ENCODE measurements around the gene PAQR3. TPM values are rescaled to one million over a fixed set of nuclear protein-coding genes. Genes with fewer than 3 reads are reported as not detected.
A peak's percentile ranks its signal among the peaks of the same experiment; 100 is the strongest.

Gene PAQR3
- total and polyA plus RNA-seq, 10 of the 15 experiments (the other 5 are each of a cell fraction or from before 2014, with no cell fraction given): 2.2 to 25.4 (median 7.2) TPM

DNA sequence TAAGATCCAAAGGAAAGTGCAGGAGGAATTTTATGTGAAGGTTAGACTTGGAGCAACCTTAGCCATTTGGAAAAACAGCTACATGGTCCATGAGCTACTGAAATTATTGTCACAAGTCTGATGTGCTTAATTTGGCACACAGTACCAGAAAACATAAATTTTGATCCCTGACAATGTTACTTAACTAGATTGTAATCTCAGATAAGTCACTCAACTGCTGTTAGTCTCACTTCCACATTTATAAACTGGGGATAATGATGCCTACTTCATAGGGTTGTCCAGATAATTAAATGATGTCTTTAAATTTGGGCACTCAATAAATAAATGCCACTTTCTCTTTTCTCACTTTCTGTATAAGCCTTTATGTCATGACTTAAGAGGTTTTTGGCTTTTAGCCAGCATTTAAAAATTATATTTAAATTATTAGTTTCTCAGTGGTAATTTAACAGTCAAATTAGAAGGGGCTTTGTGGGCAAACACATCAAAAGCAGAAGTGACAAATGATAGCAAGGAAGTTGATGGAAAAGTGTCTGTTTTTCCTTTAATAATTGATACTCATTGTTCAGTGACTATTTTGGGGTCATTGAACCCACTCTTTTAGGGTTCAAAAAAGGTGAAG lies 58.3 kb downstream of the PAQR3 start:
- ChIA-PET RAD21 (ENCODE audit: unreplicated experiment) (interaction anchor here (0.6 kb wide), 1 partner anchor 429 kb away, joined by 3 read pairs; no protein-coding TSS in a partner anchor), CTCF (interaction anchor here (1.0 to 1.4 kb wide), 2 partner anchors 11 to 269 kb away, joined by 3 to 4 read pairs; no protein-coding TSS in a partner anchor), POLR2A (no interaction called here), SMC1A (ENCODE audit: uncharacterized antibody, unreplicated experiment) (interaction anchor here (0.8 to 1.2 kb wide), 3 partner anchors 17 to 219 kb away, joined by 3 read pairs; no protein-coding TSS in a partner anchor)
- Histone ChIP-seq H3K27ac (ENCODE audit: control insufficient read depth, insufficient read depth) (no peak overlapping the region), H3K4me1 (ENCODE audit: control insufficient read depth, insufficient read depth, low read length) (no peaks in the 10 kb centered on the region), H3K4me2 (ENCODE audit: control insufficient read depth, insufficient read depth) (no peak overlapping the region), H3K27me3 (replicated peaks in 1 of 2; ENCODE audit: control insufficient read depth in 2 of 2, insufficient read depth in 2 of 2, low read length in 1 of 2) (no peaks in the 10 kb centered on the region), H3K9ac (ENCODE audit: control insufficient read depth, insufficient read depth, low read length) (no peak overlapping the region), H3K4me3 (no peak overlapping the region), H2AFZ (ENCODE audit: control insufficient read depth, low read depth, low read length) (no peak overlapping the region), H3K9me3 (replicated peaks; ENCODE audit: control insufficient read depth, insufficient read depth, low read length) (no peaks in the 10 kb centered on the region), H3K79me2 (ENCODE audit: control insufficient read depth, insufficient read depth, low read length) (no peaks in the 10 kb centered on the region), H3K36me3 (ENCODE audit: control insufficient read depth in 2 of 2, insufficient read depth in 2 of 2, low read length in 1 of 2) (peaks cover 0 to 5% of the 10 kb centered on the region in 2 experiments; a peak in 2 of 4 replicates), H4K20me1 (ENCODE audit: control insufficient read depth, insufficient read depth) (no peaks in the 10 kb centered on the region)
- intact Hi-C loops (cut with micrococcal nuclease; ENCODE audit: unreplicated experiment): no loop called here
- peak; percentile 46; the same call in 1 of the 2 replicates for TF ChIP-seq MTA2 (IDR thresholded peaks at IDR 0.05; ENCODE audit: low read depth)
- TF ChIP-seq SPI1 (IDR thresholded peaks at IDR 0.05; ENCODE audit: borderline replicate concordance, insufficient read depth, low read depth, low read length): peak; percentile 21; the same call in 1 of the 2 replicates
- TF ChIP-seq, protein P1, sequence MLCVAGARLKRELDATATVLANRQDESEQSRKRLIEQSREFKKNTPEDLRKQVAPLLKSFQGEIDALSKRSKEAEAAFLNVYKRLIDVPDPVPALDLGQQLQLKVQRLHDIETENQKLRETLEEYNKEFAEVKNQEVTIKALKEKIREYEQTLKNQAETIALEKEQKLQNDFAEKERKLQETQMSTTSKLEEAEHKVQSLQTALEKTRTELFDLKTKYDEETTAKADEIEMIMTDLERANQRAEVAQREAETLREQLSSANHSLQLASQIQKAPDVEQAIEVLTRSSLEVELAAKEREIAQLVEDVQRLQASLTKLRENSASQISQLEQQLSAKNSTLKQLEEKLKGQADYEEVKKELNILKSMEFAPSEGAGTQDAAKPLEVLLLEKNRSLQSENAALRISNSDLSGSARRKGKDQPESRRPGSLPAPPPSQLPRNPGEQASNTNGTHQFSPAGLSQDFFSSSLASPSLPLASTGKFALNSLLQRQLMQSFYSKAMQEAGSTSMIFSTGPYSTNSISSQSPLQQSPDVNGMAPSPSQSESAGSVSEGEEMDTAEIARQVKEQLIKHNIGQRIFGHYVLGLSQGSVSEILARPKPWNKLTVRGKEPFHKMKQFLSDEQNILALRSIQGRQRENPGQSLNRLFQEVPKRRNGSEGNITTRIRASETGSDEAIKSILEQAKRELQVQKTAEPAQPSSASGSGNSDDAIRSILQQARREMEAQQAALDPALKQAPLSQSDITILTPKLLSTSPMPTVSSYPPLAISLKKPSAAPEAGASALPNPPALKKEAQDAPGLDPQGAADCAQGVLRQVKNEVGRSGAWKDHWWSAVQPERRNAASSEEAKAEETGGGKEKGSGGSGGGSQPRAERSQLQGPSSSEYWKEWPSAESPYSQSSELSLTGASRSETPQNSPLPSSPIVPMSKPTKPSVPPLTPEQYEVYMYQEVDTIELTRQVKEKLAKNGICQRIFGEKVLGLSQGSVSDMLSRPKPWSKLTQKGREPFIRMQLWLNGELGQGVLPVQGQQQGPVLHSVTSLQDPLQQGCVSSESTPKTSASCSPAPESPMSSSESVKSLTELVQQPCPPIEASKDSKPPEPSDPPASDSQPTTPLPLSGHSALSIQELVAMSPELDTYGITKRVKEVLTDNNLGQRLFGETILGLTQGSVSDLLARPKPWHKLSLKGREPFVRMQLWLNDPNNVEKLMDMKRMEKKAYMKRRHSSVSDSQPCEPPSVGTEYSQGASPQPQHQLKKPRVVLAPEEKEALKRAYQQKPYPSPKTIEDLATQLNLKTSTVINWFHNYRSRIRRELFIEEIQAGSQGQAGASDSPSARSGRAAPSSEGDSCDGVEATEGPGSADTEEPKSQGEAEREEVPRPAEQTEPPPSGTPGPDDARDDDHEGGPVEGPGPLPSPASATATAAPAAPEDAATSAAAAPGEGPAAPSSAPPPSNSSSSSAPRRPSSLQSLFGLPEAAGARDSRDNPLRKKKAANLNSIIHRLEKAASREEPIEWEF (IDR thresholded peaks at IDR 0.05; ENCODE audit: insufficient replicate concordance, low read depth, low read length): no peak
- DNase-seq (ENCODE audit: low read depth, low spot score): no peak
- ATAC-seq: peak; percentile 60
- BruUV-seq (replicated peaks): no TSS peak
- no peak for FAIRE-seq
- in situ Hi-C loops (cut with MboI): no loop called here

All from GM12878 (cell line).